Esophagus squamous epithelium (tissue), 5 donors: ENCODE measurements around the gene TMEM63B. TPM values are rescaled to one million over a fixed set of nuclear protein-coding genes. Genes with fewer than 3 reads are reported as not detected.

Experiments used
- DNase-seq: peaks from one replicate; lab custom pipeline; 2025; lab: John Stamatoyannopoulos, UW
- H3K27ac ChIP-seq, 4 donors: fragments of 200-600 bp; sonication (generic); one replicate each; pipeline ENCODE4 v1.5.1; 2016 to 2019; ENCODE audit warnings: mild to moderate bottlenecking in 1 of 4
- H3K27me3 ChIP-seq, 4 donors: fragments of 200-600 bp; sonication (generic); 1 replicate in 3 of 4; 2 replicates in 1 of 4; pipeline versions ENCODE4 v1.5.1 to v1.6.0; 2017 to 2021; ENCODE audit warnings: antibody characterized with exemption in 1 of 4
- H3K36me3 ChIP-seq, 3 donors: fragments of 200-600 bp; sonication (generic); one replicate each; pipeline ENCODE4 v1.5.1; 2016 to 2019
- H3K4me1 ChIP-seq, 3 donors: fragments of 200-600 bp; sonication (generic); one replicate each; pipeline ENCODE4 v1.5.1; 2017 to 2019
- H3K4me3 ChIP-seq, 4 donors: fragments of 200-600 bp; sonication (generic); 1 replicate in 3 of 4; 2 replicates in 1 of 4; pipeline ENCODE4 v1.5.1; 2016 to 2019; ENCODE audit warnings: mild to moderate bottlenecking in 2 of 4, moderate library complexity in 1 of 4
- H3K9me3 ChIP-seq, 3 donors: fragments of 200-600 bp; sonication (generic); one replicate each; pipeline ENCODE4 v1.5.1; 2016 to 2019
- CTCF ChIP-seq, 6 experiments: fragments of 450-650 bp in 4 of 6; fragments of 200-600 bp in 2 of 6; sonication (generic) in 2 of 6; IDR thresholded peaks; one replicate each; pipeline ENCODE4 v1.5.1; 2016 to 2019; ENCODE audit warnings: antibody characterized with exemption in 6 of 6, mild to moderate bottlenecking in 4 of 6, moderate library complexity in 4 of 6
- POLR2A ChIP-seq, 4 donors: fragments of 450-650 bp; IDR thresholded peaks; one replicate each; pipeline ENCODE4 v1.6.1; 2017; ENCODE audit warnings: antibody characterized with exemption in 4 of 4, mild to moderate bottlenecking in 4 of 4, moderate library complexity in 3 of 4
- WGBS, 2 donors: methylation state at CpG; one replicate each; pipeline ENCODE4 v1.1.5; 2018; 5-methylcytosine and 5-hydroxymethylcytosine counted together
- intact Hi-C: fragments of 100-400 bp; cut with DNase I; formaldehyde crosslinking; loops from one replicate; pipeline ENCODE4 v1.15.0; 2022
- total RNA-seq, 4 donors: library from RNA; depleted of rRNA; stranded (reverse); fragments of >200 nt; gene quantifications; one replicate each; pipeline ENCODE4 v1.1.0, GENCODE V29; 2016
- donor health status: DM: yes; HTN: yes; CAD: no.

The TMEM63B gene
- total RNA-seq, 4 donors from 2014 or later = 27.8 to 56.3 (median 45.5) TPM

- DNase-seq = no peak
- Histone ChIP-seq H3K4me1 (peaks cover 20 to 53% (median 23%) of the 10 kb centered on the region in 3 donors), H3K4me3 (no peak overlapping the region), H3K27me3 (no peaks in the 10 kb centered on the region), H3K36me3 (no peaks in the 10 kb centered on the region), H3K27ac (peak overlapping the region; percentile 27 to 91 (median 86)), H3K9me3 (no peaks in the 10 kb centered on the region)
- WGBS, 2 donors = 90 to 93% methylated on average over 7 to 11 of the region's 11 CpGs
- intact Hi-C loops = no loop called here
- TF ChIP-seq CTCF (IDR thresholded peaks at IDR 0.05) (no peak), POLR2A (IDR thresholded peaks at IDR 0.05) (no peak)
Measured at GRCh38 chr6:44202972-44203750, 75.8 kb downstream of the TMEM63B start.

- peaks cover 20 to 45% (median 23%) of the 10 kb centered on the region in 3 donors for H3K4me1 ChIP-seq
- 81 to 82% methylated on average over 6 of the region's 6 CpGs for WGBS, 2 donors
- H3K27ac ChIP-seq = no peak overlapping the region
- no peaks in the 10 kb centered on the region for H3K36me3 ChIP-seq
- H3K4me3 ChIP-seq = no peak overlapping the region
- no peaks in the 10 kb centered on the region for H3K9me3 ChIP-seq
- DNase-seq = no peak
- no peaks in the 10 kb centered on the region for H3K27me3 ChIP-seq
- intact Hi-C loops = no loop called here
- TF ChIP-seq POLR2A (IDR thresholded peaks at IDR 0.05) (no peak), CTCF (IDR thresholded peaks at IDR 0.05) (no peak)
Measured at GRCh38 chr6:44203955-44204354, 76.6 kb downstream of the TMEM63B start.

Other genes starting within 250 kb of the TMEM63B start
- gene MRPL14, start 102 bp upstream of the TMEM63B start, total RNA-seq = 10 to 100 TPM; 41.7 to 60.3 (median 53.6) TPM
- gene CAPN11, start 31.3 kb downstream of the TMEM63B start, total RNA-seq = under 1 TPM in 2 of 4 donors, not detected in 2; 0.57 to 1.00 TPM
- gene MYMX, start 89.4 kb downstream of the TMEM63B start, total RNA-seq = not detected
- 10 to 100 TPM; 12.7 to 24.8 (median 22.3) TPM for gene SLC29A1, start 96.0 kb downstream of the TMEM63B start, total RNA-seq
- 100 to 1,000 TPM; 433 to 696 (median 601) TPM for gene HSP90AB1, start 119.5 kb downstream of the TMEM63B start, total RNA-seq
- gene SLC35B2, start 130.0 kb downstream of the TMEM63B start, total RNA-seq = 10 to 100 TPM in 3 of 4 donors, 1 to 10 TPM in 1; 9.7 to 34.4 (median 21.2) TPM
- gene NFKBIE, start 138.0 kb downstream of the TMEM63B start, total RNA-seq = 10 to 100 TPM in 3 of 4 donors, 1 to 10 TPM in 1; 8.6 to 11.2 (median 10.2) TPM
- gene TMEM151B, start 142.9 kb downstream of the TMEM63B start, total RNA-seq = not detected
- gene AARS2, start 185.8 kb downstream of the TMEM63B start, total RNA-seq = 10 to 100 TPM in 3 of 4 donors, 1 to 10 TPM in 1; 9.0 to 21.9 (median 12.2) TPM
- gene SPATS1, start 215.1 kb downstream of the TMEM63B start, total RNA-seq = not detected